Skin epidermis (tissue), 12 donors: ENCODE measurements around the gene PPAT.

Source experiments
- H3K27ac ChIP-seq, 21 experiments: fragments of 200-600 bp; sonication (generic) in 11 of 21; one replicate each; pipeline ENCODE4 v1.5.0; 2020; ENCODE audit warnings: mild to moderate bottlenecking in 3 of 21, inconsistent platforms in 2 of 21, moderate library complexity in 2 of 21
- H3K4me3 ChIP-seq, 7 experiments: fragments of 200-600 bp; sonication (generic) in 2 of 7; one replicate each; pipeline ENCODE4 v1.5.0; 2020; ENCODE audit warnings: inconsistent platforms in 2 of 7, mild to moderate bottlenecking in 2 of 7, moderate library complexity in 1 of 7

The PPAT gene

DNA sequence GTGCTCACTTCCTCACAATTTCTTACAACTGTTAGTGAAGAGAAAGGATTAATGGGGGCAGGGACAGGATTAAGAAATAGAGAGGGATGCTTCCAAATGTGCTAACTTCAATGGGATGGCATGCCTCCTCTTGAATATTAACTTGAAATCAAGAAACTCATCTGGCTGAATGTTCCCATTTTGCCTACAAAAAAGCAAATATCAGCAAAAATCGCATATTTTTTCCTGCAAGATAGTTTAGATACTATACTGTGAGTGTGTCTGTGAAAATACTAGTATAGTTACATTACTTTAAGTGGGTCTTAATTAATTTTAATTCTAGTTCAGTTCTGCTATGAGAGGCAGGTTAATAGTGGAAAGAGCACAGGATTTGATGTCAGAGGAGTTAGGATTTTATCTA, 5.6 kb upstream of the PPAT start:
- no peak overlapping the region for H3K27ac ChIP-seq
- H3K4me3 ChIP-seq: no peak overlapping the region

DNA sequence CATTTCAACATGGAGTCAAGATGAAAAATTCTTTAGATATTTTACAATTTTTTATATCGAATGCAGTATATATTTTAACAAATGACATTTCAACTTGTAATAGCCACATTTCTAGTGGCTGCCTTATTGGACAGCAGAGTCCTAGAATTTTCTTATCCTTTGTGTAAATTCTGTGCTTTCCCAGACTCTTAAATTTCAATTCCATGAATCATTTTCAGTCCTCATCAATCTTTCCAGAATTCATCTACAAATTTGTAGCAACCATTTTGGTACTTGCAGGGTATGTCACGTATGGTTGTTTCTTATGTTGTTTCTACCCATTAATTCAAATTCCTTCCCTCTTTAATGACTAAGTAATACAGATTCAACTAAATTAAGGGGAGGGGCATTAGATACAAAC, 3.4 kb upstream of the PPAT start:
- no peak overlapping the region for H3K4me3 ChIP-seq
- H3K27ac ChIP-seq: no peak overlapping the region

DNA sequence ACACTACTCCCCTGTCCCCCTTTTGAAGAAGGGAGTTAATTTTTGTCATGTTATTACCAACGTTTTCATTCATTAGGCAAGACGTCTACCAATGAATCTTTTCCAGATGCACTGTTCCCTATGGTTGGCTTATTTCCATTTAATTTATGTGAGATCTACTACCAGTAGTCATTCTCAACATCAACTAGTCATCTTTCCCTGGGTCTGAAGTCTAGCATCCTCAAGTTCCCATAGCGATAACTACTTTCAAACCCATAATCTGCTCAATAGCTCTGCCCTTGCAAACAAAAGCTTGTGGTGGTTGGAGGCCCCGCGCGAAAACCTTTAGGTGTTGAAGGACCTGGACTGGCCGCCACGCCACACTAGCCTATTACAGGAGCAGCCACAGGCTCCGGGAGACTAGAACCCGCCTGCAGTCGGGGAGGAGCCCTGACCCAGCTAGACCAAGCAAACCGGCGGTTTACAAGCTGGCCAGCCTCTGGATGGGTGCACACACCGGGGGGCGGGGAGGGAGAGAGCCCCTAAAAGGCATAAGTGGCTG, 746 bp downstream of the PPAT start:
- H3K4me3 ChIP-seq: peak overlapping the region; percentile 48 to 82 (median 66)
- H3K27ac ChIP-seq: peak overlapping the region in 20 of 21 experiments; percentile 9 to 90 (median 81)

DNA sequence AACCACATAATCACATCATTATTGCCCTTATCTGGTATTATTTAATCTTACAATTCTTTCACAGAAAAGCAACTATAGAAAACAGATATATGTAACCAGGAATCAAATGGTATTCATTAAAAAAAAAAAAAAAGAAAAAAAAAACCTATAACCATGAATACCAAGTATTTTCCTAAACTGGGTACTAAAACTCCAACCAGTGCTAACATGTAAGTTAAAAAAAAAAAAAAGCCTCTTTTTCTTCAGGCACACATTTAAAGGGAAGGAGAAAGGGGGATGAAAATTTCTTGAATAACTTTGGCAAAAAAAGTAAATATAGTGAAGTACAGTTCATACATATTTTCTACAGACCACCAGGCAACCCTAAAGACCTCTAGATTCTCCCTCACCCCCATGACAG, 2.1 kb downstream of the PPAT start:
- Histone ChIP-seq H3K4me3 (no peak overlapping the region), H3K27ac (no peak overlapping the region)

DNA sequence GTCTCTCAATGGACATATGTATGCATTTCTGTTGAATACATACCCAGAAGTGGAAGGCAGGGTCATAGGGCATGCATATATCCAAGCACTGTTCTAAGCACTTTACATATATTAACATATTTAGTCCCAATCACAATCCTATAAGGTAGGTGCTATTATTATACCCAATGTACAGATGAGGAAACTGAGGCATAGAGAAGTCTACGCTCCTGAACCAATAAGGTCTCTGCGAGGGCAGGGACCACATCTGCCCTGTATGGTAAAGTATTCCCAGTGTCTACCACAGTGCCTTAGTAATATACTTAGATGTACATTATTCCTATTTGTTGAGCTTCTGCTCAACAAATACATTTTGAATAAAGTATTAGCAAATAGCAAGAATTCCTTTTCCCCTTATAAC, 5.2 kb downstream of the PPAT start:
- no peak overlapping the region for H3K27ac ChIP-seq
- no peak overlapping the region for H3K4me3 ChIP-seq

DNA sequence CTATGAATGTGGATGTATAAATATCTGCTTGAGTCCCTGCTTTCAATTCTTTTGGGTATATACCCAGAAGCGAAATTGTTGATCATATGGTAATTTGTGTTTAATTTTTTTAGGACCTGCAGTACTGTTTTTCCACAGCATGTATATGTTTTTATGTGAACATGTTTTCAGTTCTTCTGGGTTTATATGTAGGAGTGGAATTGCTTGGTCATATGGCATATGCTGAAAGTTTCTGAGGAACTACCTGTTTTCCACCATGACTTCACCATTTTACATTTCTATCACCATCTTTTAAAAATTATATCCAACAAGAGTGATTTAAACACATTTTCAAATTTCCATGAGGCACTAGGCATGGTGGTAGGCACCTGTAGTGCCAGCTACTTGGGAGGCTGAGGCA, 8.2 kb downstream of the PPAT start:
- no peak overlapping the region for H3K4me3 ChIP-seq
- H3K27ac ChIP-seq: no peak overlapping the region

DNA sequence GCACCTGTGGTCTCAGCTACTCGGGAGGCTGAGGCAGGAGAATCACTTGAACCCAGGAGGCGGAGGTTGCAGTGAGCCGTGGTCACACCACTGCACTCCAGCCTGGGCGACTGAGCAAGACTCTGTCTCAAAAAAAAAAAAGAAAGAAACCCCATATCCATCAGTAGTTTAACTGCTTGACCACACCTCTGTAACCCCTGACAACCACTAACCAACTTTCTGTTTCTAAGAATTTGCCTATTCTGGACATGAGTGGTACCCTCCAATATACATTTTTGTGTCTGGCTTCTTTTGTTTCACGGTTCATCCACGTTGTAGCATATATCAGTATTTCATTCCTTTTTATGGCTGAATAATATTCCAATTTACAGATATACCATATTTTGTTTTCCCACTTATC, 9.1 kb downstream of the PPAT start:
- Histone ChIP-seq H3K4me3 (no peak overlapping the region), H3K27ac (no peak overlapping the region)

DNA sequence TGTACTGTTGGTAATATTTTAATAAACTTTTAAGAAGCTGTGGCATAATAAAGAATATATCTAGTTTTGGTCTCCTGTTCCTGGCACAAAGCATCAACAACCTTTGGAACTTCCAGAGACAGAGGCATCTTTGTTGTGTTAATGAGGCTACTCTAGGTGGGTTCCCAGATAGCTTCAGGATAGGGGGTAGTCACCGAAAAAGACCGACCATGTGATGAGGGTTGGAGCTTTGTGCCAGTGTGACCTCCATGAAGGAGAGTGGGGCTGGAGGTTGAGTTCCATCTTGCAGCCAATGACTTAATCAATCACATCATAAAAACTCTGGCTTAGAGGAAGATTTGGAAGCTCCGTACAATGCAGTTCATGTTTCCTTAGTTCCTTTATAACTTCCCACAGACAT, 9.9 kb downstream of the PPAT start:
- H3K4me3 ChIP-seq: no peak overlapping the region
- no peak overlapping the region for H3K27ac ChIP-seq

DNA sequence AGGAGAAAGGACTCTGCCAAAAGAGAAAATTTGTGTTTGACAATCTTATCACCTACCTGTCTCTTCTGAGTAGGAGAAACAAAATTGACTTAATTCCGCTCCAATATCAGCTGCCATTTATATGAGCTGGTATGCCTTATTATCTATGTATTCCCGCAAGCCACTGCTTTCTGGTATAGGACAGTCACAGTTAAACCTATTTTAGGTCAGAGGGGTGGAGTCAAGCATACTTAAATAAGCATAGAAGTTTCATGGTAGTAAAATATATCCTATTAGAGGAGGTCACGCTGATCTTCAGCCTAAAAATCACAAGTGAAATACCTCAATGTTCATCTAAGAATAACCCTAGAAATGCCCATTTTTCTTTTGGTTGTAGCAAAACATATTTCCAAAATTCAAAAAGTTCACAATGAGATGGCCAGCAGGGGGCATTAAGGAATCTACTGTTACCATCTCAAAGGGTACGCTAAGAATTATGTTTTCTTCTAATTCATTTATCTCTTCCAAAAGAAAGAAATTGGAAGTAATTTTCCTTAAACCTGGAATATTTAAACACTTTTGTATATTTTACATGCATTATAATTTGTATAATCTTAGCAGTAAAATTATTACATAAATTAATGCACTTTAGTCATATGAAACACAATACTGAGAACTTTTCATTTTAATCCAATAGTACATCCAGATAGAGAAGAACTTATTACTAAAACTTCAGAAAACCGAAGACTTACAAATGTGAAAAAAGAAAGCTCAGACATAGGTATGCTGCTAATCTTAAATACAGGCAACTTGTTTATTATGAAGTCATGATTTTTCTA, 10.5 kb downstream of the PPAT start:
- Histone ChIP-seq H3K27ac (no peak overlapping the region), H3K4me3 (no peak overlapping the region)

DNA sequence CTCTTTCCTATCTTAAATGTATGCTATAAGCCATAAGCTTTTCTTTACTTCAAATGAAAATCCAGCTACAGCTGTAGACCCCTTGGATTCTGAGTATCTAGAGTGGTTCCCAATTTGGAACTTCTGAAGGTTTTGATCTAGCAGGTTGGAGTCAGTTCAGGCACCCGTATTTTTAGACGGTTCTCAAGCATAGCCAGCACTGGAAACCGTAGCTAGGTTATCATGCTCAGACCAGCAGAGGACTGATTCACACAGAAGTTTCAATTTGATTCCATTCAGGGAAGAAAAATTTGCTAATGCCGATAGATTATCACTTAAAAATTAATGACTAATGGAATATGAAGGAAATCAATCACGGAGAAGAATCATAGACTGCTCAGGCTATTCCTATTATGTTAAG, 11.2 kb downstream of the PPAT start:
- Histone ChIP-seq H3K27ac (no peak overlapping the region), H3K4me3 (no peak overlapping the region)

DNA sequence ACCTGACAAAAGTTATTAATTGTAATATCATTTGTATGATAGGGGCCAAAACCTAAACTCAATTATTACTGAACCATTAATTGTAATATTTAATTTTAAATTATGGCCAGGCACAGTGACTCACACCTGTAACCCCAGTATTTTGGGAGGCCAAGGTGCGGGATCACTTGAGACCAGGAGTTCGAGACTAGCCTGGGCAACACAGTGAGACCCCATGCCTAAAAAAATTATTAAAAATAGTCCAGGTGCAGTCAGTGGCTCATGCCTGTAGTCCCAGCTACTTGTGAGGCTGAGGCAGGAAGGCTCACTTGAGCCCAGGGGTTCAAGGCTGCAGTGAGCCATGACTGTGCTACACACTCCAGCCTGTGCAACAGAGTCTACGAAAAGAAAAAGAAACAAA, 18.0 kb downstream of the PPAT start:
- no peak overlapping the region for H3K27ac ChIP-seq
- H3K4me3 ChIP-seq: no peak overlapping the region

DNA sequence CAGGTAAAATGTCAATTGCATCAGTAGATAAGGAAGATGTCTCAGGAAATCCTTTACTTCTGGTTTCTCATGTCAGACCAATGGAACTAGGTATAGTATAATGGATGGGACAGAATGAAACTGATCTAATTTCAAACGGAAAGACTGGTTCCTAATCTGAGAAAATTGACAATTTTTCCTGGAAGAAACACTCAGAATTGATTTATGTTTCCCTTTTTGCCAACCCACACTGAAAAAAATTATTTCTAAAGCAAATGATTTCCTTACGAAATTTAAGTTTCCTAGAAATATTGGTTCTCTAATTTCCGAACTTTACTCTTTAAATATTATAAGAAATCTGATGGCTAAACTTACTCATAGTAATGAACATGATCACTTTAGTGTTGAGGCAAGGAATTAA, 19.1 kb downstream of the PPAT start:
- no peak overlapping the region for H3K27ac ChIP-seq
- H3K4me3 ChIP-seq: no peak overlapping the region

DNA sequence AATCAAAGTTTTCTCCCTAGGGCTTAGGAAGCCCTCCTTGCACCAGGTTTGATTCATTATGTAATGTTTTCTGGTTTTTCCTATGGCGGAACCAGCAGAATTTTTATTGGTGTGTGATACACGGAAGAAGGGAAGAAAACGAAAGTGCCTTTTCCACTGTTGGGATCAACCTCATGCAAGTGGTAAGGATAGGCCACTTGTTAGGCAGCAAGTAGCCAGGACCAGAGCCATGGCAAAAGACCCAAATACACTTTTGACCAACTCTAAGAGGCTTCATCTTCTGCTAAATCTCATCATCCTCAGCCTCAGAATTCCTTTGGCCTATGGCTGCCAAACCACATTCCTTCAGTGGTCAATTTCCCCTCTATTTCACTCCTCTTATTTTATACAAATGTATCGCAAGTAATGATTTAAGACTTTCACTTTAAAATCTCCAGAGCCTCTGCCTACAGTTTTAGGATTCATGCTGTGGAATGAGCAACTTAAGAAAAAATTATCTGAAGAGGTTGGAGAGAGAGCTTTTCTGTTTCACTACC, 21.2 kb downstream of the PPAT start:
- H3K4me3 ChIP-seq: no peak overlapping the region
- peak overlapping the region in 4 of 21 experiments; percentile 2 to 28 (median 20) for H3K27ac ChIP-seq

DNA sequence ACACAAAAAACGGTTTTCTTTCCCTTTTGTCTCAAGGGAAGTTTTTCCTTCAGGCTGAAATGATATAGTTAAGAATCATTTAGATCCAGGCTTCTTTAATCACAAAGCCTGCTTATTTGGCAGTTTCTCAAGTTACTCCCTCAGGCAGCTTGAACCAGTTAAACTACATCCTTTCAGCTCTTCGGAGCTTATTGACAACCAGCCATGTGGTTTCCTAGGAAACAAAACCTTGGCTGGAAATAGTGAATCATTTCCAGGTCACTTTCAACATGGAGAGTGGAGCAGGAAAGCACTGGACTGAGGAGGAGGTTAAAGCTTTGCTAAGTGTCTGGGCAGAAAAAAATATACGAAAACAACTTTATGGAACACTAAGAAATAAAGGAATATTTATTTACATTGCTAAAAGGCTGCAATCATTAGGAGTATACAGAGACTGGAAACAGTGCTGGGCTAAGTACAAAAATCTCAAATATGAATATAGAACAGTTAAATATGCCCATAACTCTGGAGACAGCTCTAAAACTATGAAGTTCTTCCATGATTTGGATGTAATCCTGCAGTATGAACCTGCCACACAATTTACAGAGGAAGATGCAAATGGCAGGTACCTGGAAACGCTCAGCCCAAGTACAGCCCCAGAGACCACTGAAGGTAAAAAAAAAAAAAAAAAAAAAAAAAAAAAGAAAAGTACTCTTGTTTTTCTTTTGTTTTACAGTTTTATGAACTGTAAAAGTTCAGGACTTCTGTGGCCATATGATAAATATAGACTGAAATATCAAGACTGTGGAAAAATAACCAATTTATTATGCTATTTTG, 25.0 kb downstream of the PPAT start:
- Histone ChIP-seq H3K27ac (peak overlapping the region in 16 of 21 experiments; percentile 4 to 79 (median 51)), H3K4me3 (peak overlapping the region in 1 of 7 experiments; percentile 6)

DNA sequence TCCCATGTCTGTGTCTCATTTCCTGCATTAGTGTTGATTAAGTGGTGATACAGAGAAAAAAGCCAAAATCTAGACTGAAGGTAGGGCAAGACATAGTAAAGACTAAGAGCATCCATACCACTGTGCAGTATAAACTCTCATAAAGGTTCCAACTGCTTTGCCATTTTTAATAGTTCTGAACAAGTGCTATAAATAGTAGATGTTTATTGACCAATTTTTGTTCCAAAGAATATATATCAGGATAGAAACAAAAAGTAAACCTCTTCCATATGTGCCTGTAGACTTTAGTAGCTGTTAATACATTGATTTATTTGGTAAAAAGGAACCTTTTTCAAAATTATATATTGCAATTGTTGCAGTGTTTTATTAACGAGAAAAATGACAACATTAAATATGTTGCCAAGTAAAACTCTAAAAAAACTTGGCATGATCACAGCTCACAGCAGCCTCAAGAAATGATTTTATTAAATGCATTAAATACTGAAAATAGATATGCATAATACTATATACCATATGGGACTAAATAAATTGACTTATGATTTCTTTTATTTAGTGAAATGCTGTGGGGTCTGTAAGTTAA, 25.8 kb downstream of the PPAT start:
- Histone ChIP-seq H3K27ac (peak overlapping the region in 11 of 21 experiments; percentile 7 to 79 (median 39)), H3K4me3 (no peak overlapping the region)

DNA sequence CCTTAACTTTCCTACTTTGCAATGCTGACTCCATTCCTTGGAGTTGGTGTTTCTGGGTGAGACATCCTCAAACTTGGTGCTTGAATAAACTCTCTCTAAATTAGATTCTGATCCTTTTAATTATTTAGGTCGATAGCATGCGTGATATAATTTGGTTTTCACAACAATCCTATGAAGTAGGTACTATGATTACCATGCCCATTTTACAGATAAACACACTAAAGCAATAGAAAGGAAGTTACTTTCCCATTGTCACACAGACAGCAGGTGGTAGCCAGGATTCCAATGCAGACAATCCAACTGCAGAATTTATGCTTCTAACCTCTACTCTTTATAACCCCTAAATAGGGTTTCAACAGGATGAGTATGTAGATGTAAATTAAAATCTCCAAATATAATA, 26.4 kb downstream of the PPAT start:
- Histone ChIP-seq H3K4me3 (no peak overlapping the region), H3K27ac (peak overlapping the region in 1 of 21 experiments; percentile 7)

DNA sequence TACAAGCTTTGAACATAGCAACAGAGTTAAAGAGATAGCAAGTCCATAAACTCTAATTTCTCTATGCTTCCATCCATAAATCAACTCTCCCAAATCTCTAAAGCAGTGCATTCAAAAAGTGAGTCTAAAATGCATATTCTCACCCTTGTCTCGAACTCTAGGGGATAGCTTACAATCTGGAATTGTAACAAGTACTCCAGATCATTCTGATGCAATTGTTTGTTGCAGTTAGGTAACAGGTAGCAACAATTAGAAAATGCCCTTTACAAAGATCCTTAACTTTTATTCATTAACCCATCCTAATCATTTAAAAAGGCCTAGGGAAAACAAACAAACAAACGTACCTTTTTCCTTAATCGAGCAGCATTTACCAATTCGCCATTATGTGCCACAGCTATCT, 29.3 kb downstream of the PPAT start:
- H3K27ac ChIP-seq: no peak overlapping the region

DNA sequence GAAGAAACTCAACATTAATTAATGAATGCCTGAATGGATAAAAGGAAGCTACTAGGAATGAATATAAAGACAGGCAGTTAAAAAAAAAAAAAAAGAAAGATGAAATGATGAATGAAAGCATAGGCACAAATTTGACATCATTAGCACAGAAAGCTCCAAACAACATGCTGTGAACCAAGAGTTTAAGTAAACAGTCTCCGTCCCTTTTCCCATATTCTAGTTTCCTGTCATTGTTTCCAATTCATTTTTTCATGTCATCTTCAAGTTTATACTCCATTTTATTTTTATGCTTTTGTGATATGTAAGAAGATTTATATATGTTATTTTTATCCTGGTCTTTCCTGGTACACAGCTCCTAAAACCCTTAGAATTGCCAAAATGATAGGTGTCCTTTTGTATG, 30.4 kb downstream of the PPAT start:
- Histone ChIP-seq H3K27ac (no peak overlapping the region), H3K4me3 (no peak overlapping the region)

More for the DNA sequence above, 29.3 kb downstream of the PPAT start:
- H3K4me3 ChIP-seq: no peak overlapping the region

DNA sequence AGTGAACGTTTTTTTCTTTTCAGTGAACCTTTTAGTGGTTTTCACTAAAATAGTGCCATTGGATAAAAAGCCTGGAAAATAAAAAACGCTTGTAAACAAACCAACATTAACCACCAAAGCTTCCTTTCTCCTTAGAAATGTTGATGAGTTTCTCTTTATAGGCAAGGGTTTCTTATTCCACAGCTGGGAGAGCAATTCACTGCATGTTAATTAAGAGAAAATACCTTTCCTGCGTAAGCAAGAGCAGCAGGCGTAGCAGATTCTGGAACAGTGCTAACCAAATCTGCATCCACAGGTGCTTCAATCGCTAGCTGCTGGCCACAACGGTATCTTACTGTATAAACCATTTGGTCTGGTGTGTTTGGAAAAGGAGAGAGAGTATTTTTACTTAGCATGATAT, 34.9 kb downstream of the PPAT start:
- no peak overlapping the region for H3K4me3 ChIP-seq
- H3K27ac ChIP-seq: no peak overlapping the region

DNA sequence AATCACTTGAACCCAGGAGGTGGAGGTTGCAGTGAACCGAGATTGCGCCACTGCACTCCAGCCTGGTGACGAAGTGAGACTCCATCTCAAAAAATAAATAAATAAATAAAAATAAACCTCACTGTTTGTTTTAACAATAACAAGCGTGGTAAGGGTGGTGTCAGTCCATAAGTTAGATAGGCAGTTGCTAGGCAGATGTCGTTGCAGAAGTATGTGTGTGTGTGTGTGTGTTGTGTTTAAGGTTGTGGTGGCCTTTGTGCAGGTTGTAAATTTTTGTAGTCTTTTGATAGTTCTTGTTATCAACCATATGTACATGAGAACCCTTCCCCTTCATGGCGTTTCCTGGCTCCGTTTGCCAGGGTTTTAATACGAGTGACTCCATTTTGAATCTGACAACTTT, 44.1 kb downstream of the PPAT start:
- H3K4me3 ChIP-seq: no peak overlapping the region
- no peak overlapping the region for H3K27ac ChIP-seq
